Stimulated activated CD4-positive, alpha-beta T cell treated with anti-CD3 and anti-CD28 coated beads, TNF-alpha, amount 100 ng/mL, for 48 hours (primary cell): ENCODE data around the gene HINT1.
A peak's percentile ranks its signal among the peaks of the same experiment; 100 is the strongest.
"Not testable (repeated sequence)": the region's sequence is repeated elsewhere in the genome, so short reads cannot be mapped to it uniquely, and the experiment has no call there.

ENCODE experiments used
- DNase-seq, 3 donors: peaks; one replicate each; pipeline ENCODE4 v3.0.0-alpha.2; 2020; ENCODE audit warnings: low read depth in 3 of 3

The HINT1 gene

GRCh38 chr5:131170540-131171275 is 5.7 kb upstream of the HINT1 start, which contains the start of gene LYRM7:
Gene LYRM7 (plus strand): TSS chr5:131170944. CDS start chr5:131171021, 77 bp downstream.
- peak; percentile 86 to 96 (median 93) for DNase-seq

GRCh38 chr5:131169810-131170539 is 4.9 kb upstream of the HINT1 start:
- DNase-seq = no peak

- DNase-seq = no peak
Observed at GRCh38 chr5:131167615-131168014, 2.6 kb upstream of the HINT1 start.

- peak; percentile 48 to 64 (median 62) for DNase-seq
Observed at GRCh38 chr5:131164191-131165118, 601 bp downstream of the HINT1 start.

GRCh38 chr5:131163276-131164119 is 1.6 kb downstream of the HINT1 start:
- no peak for DNase-seq

- no peak for DNase-seq
Observed at GRCh38 chr5:131160134-131160533, 4.9 kb downstream of the HINT1 start.

- DNase-seq = no peak
Observed at GRCh38 chr5:131156957-131157356, 8.1 kb downstream of the HINT1 start.

- DNase-seq = no peak
Observed at GRCh38 chr5:131156385-131156784, 8.7 kb downstream of the HINT1 start.

GRCh38 chr5:131151216-131151615 is 13.8 kb downstream of the HINT1 start:
- DNase-seq = no peak

GRCh38 chr5:131150408-131150807 is 14.6 kb downstream of the HINT1 start:
- DNase-seq = no peak

GRCh38 chr5:131148835-131149234 is 16.2 kb downstream of the HINT1 start:
- no peak for DNase-seq

- no peak for DNase-seq
Observed at GRCh38 chr5:131147258-131147657, 17.8 kb downstream of the HINT1 start.

- no peak for DNase-seq
Observed at GRCh38 chr5:131142970-131143617, 22.0 kb downstream of the HINT1 start.

- no peak for DNase-seq
Observed at GRCh38 chr5:131139321-131139720, 25.7 kb downstream of the HINT1 start.

GRCh38 chr5:131138406-131138805 is 26.6 kb downstream of the HINT1 start:
- DNase-seq = not testable (repeated sequence)

GRCh38 chr5:131133091-131133490 is 32.0 kb downstream of the HINT1 start:
- DNase-seq = not testable (repeated sequence)

- no peak for DNase-seq
Observed at GRCh38 chr5:131129306-131129705, 35.8 kb downstream of the HINT1 start.

- DNase-seq = not testable (repeated sequence)
Observed at GRCh38 chr5:131127244-131127643, 37.8 kb downstream of the HINT1 start.

GRCh38 chr5:131114754-131115153 is 50.3 kb downstream of the HINT1 start:
- no peak for DNase-seq

- no peak for DNase-seq
Observed at GRCh38 chr5:131112424-131112823, 52.6 kb downstream of the HINT1 start.

GRCh38 chr5:131110256-131110594 is 54.8 kb downstream of the HINT1 start:
- no peak for DNase-seq
